Measurements from ENCODE around the gene DCTN5. TPM values are rescaled to one million over a fixed set of nuclear protein-coding genes. Genes with fewer than 3 reads are reported as not detected.

The DCTN5 gene
- polyA plus RNA-seq, 2 of the 4 experiments (the other 2 are of a cell fraction), result 64.6 to 91.1 TPM

DNA sequence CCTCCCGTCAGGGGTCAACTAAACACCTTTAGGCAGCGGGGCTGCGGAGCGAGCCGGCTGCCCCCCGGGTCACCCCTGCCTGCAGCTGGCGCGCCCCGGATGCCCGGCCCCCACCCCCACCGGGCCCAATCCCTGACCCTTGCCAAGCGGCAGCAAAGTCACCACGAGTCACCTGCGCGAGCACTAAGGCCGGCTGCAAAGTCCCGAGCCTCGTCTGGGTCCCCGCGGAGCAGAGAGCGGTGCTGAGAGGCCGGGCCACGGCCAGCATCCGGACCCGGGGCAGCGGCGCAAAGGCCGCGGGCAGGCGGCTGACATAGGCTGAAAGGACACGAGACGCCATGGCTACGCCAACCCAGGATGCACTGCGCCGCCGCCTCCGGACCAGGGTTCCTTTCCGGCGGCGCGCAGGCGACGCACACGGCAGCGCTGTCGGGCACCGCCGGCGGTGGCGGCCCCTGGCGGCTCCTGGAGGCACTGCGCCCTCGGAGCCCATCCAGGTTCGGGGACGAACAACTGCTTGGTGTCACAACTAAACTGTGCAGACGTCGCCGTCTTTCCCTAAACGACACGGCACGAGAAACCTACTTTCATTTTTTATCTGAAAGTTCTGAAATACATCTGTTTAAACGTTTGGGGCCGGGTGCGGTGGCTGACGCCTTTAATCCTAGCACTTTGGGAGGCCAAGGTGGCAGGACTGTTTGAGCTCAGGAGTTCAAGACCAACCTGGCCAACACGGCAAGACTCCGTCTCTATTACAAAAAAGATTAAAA is 45.1 kb upstream of the DCTN5 start, which contains the start of gene NDUFAB1 (continued):
- TF ChIP-seq USF2 (IDR thresholded peaks at IDR 0.05) (no peak), KDM5A (IDR thresholded peaks at IDR 0.05) (peak; percentile 91), GATA3 (IDR thresholded peaks at IDR 0.05; ENCODE audit: borderline replicate concordance) (0 out of 2 replicates have a peak, but pooled peaks have one; percentile 29), MAX (IDR thresholded peaks at IDR 0.05) (peak; percentile 81), HDAC2 (IDR thresholded peaks at IDR 0.05) (peak; percentile 66; the same call in 1 of the 2 replicates), NFE2L2 (conservative IDR thresholded peaks at IDR 0.05; ENCODE audit: low read length) (no peak), BHLHE40 (IDR thresholded peaks at IDR 0.05; ENCODE audit: low read depth, low read length) (no peak), POLR2A (IDR thresholded peaks at IDR 0.05; ENCODE audit: low read length) (peak; percentile 69)
- TF ChIP-seq, protein P1, sequence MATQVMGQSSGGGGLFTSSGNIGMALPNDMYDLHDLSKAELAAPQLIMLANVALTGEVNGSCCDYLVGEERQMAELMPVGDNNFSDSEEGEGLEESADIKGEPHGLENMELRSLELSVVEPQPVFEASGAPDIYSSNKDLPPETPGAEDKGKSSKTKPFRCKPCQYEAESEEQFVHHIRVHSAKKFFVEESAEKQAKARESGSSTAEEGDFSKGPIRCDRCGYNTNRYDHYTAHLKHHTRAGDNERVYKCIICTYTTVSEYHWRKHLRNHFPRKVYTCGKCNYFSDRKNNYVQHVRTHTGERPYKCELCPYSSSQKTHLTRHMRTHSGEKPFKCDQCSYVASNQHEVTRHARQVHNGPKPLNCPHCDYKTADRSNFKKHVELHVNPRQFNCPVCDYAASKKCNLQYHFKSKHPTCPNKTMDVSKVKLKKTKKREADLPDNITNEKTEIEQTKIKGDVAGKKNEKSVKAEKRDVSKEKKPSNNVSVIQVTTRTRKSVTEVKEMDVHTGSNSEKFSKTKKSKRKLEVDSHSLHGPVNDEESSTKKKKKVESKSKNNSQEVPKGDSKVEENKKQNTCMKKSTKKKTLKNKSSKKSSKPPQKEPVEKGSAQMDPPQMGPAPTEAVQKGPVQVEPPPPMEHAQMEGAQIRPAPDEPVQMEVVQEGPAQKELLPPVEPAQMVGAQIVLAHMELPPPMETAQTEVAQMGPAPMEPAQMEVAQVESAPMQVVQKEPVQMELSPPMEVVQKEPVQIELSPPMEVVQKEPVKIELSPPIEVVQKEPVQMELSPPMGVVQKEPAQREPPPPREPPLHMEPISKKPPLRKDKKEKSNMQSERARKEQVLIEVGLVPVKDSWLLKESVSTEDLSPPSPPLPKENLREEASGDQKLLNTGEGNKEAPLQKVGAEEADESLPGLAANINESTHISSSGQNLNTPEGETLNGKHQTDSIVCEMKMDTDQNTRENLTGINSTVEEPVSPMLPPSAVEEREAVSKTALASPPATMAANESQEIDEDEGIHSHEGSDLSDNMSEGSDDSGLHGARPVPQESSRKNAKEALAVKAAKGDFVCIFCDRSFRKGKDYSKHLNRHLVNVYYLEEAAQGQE (IDR thresholded peaks at IDR 0.05), result no peak

DNA sequence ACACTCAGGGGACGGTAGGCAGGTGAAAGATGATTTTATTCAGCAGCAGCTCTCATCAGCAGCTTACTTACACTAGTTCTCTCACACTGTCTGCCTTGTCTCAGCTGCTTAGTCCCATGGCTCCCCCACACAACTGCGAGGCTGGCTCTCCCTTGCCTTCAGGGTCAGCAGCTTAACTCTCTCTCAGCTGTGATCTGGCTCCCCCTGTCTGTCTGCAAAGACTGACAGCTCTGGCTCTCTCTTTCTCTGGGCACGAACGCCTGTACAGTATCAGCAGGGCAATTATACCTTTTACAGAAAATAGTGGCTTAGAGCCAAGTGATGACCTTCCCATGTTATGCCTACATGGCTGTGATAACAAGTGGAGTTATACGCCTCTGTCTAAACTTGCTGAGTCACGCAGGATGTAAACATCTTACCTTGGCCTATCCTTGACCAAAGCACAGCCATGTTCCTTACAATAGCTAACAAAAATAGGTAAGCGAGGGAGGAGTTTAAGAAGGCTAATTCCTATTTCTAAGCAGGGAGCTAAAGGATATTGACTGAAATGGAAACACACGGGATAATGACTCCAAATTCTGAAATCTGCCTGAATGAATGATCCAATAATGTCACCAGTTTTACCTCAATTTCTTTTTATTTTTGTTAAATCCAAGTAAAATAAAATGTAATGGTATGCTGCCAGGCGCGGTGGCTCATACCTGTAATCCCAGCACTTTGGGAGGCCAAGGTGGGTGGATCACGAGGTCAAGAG is 44.1 kb upstream of the DCTN5 start:
- Histone ChIP-seq H3K4me3 (no peak overlapping the region), H3K9me3 (no peaks in the 10 kb centered on the region), H3K4me2 (peak overlapping the region; percentile 47; the same call in 2 of the 3 replicates), H3K27ac (peak overlapping the region in 1 of 2 experiments; percentile 99; a peak in 2 of 6 replicates), H3K4me1 (peaks cover 11% of the 10 kb centered on the region; the same call in 2 of the 3 replicates)
- peak; percentile 51 to 71; a peak in 5 of 6 replicates for ATAC-seq
- no peak for FAIRE-seq
- DNase-seq (ENCODE audit: low read depth in 1 of 2, low spot score in 1 of 2), result peak; percentile 23 to 67
- 66% methylated on average over 11 of the region's 11 CpGs for WGBS (ENCODE audit: missing lambda C conversion rate)
- ChIA-PET CTCF (interaction anchor here (0.6 to 2.4 kb wide), 22 partner anchors 8 to 933 kb away, joined by 3 to 14 read pairs (median 4); partner anchors contain the start of genes DCTN5 and PALB2), POLR2A (no interaction called here)
- TF ChIP-seq HDAC2 (IDR thresholded peaks at IDR 0.05) (no peak), MAFK (IDR thresholded peaks at IDR 0.05; ENCODE audit: partially characterized antibody) (peak; percentile 90), FOXS1 (CRISPR knock-in tag; IDR thresholded peaks at IDR 0.05) (peak; percentile 95), ZNF302 (CRISPR knock-in tag; IDR thresholded peaks at IDR 0.05) (peak; percentile 91), FOSB (CRISPR knock-in tag; IDR thresholded peaks at IDR 0.05) (0 out of 2 replicates have a peak, but pooled peaks have one; percentile 52), ZFP36 (IDR thresholded peaks at IDR 0.05; ENCODE audit: borderline replicate concordance, partially characterized antibody) (no peak), HES2 (IDR thresholded peaks at IDR 0.05) (no peak), ZSCAN20 (CRISPR knock-in tag; IDR thresholded peaks at IDR 0.05) (peak; percentile 83), HEYL (CRISPR knock-in tag; IDR thresholded peaks at IDR 0.05) (peak; percentile 97), HOXA7 (CRISPR knock-in tag; IDR thresholded peaks at IDR 0.05) (0 out of 2 replicates have a peak, but pooled peaks have one; percentile 70), RAD21 (conservative IDR thresholded peaks at IDR 0.05 in 1 of 2, IDR thresholded peaks at IDR 0.05 in 1 of 2) (peak in 1 of 2 experiments; percentile 48; a peak in 2 of 5 replicates), NFE2L2 (conservative IDR thresholded peaks at IDR 0.05; ENCODE audit: low read length) (peak; percentile 75), TP53 (CRISPR knock-in tag; IDR thresholded peaks at IDR 0.05) (peak; percentile 89), CTCF (IDR thresholded peaks at IDR 0.05) (0 out of 3 replicates have a peak, but pooled peaks have one; percentile 14), FOSL2 (IDR thresholded peaks at IDR 0.05) (no peak; the same call in 1 of the 2 replicates), FOSL2 (CRISPR knock-in tag; IDR thresholded peaks at IDR 0.05) (0 out of 2 replicates have a peak, but pooled peaks have one; percentile 11), EHF (CRISPR knock-in tag; IDR thresholded peaks at IDR 0.05) (peak; percentile 97)
- TF ChIP-seq, protein P2, sequence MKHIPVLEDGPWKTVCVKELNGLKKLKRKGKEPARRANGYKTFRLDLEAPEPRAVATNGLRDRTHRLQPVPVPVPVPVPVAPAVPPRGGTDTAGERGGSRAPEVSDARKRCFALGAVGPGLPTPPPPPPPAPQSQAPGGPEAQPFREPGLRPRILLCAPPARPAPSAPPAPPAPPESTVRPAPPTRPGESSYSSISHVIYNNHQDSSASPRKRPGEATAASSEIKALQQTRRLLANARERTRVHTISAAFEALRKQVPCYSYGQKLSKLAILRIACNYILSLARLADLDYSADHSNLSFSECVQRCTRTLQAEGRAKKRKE (CRISPR knock-in tag; IDR thresholded peaks at IDR 0.05; ENCODE audit: low read depth), result peak; percentile 98
- TF ChIP-seq, protein P3, sequence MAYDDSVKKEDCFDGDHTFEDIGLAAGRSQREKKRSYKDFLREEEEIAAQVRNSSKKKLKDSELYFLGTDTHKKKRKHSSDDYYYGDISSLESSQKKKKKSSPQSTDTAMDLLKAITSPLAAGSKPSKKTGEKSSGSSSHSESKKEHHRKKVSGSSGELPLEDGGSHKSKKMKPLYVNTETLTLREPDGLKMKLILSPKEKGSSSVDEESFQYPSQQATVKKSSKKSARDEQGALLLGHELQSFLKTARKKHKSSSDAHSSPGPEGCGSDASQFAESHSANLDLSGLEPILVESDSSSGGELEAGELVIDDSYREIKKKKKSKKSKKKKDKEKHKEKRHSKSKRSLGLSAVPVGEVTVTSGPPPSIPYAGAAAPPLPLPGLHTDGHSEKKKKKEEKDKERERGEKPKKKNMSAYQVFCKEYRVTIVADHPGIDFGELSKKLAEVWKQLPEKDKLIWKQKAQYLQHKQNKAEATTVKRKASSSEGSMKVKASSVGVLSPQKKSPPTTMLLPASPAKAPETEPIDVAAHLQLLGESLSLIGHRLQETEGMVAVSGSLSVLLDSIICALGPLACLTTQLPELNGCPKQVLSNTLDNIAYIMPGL (CRISPR knock-in tag; IDR thresholded peaks at IDR 0.05; ENCODE audit: borderline replicate concordance), result peak; percentile 72; the same call in 1 of the 2 replicates

All from A549 (cell line).